ENCODE results near the gene TVP23C.

DNA sequence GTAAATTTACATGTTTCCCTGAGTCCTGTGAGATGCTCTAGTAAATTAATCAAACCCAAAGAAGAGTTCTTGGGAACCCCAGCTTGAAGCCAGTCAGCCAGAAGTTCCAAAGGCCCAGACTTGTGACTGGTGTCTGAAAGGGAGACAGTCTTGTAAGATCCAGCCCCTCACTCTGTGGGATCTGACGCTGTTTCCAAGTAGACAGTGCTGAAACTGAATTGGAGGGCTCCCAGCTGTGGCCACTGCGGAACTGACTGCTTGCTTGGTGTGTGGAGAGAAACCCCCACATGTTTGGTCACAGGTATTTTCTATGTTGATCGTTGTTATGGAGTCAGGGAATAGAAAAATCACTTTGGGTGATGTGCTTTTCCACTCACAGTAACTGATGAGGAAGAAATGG lies 90.4 kb downstream of the TVP23C start:
- TF ChIP-seq, protein P1, sequence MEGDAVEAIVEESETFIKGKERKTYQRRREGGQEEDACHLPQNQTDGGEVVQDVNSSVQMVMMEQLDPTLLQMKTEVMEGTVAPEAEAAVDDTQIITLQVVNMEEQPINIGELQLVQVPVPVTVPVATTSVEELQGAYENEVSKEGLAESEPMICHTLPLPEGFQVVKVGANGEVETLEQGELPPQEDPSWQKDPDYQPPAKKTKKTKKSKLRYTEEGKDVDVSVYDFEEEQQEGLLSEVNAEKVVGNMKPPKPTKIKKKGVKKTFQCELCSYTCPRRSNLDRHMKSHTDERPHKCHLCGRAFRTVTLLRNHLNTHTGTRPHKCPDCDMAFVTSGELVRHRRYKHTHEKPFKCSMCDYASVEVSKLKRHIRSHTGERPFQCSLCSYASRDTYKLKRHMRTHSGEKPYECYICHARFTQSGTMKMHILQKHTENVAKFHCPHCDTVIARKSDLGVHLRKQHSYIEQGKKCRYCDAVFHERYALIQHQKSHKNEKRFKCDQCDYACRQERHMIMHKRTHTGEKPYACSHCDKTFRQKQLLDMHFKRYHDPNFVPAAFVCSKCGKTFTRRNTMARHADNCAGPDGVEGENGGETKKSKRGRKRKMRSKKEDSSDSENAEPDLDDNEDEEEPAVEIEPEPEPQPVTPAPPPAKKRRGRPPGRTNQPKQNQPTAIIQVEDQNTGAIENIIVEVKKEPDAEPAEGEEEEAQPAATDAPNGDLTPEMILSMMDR (IDR thresholded peaks at IDR 0.05 in 8 of 11, conservative IDR thresholded peaks at IDR 0.05 in 3 of 11), result no peak
- TF ChIP-seq POLR2A (IDR thresholded peaks at IDR 0.05), result no peak

Data from spleen (tissue), 7 donors.